Keratinocyte (primary cell): ENCODE results near the gene GRB14. TPM values are rescaled to one million over a fixed set of nuclear protein-coding genes. Genes with fewer than 3 reads are reported as not detected.

Experiments
- DNase-seq: peaks from one replicate; pipeline ENCODE4 v3.0.0-alpha.2; 2011; ENCODE audit warnings: low read depth, missing footprints, low spot score
- FAIRE-seq: peaks from 2 replicates; lab custom pipeline; 2011; peaks lifted over from hg19 to GRCh38; lab: Jason Lieb, UNC
- H2AFZ ChIP-seq: 2 replicates; pipeline ENCODE4 v1.6.0; 2012; ENCODE audit warnings: low read length, control low read depth, inconsistent platforms; ENCODE audit not compliant: control insufficient read depth
- H3K27ac ChIP-seq: 2 replicates; pipeline ENCODE4 v1.5.1; 2011; ENCODE audit warnings: low read length; ENCODE audit not compliant: control insufficient read depth, insufficient read depth
- H3K27me3 ChIP-seq: 3 replicates; pipeline ENCODE4 v1.6.0; 2011; ENCODE audit warnings: low read length; ENCODE audit not compliant: control insufficient read depth, insufficient read depth; ENCODE audit errors: extremely low read depth
- H3K36me3 ChIP-seq, 2 experiments: 2 replicates in 1 of 2; 3 replicates in 1 of 2; pipeline ENCODE4 v1.5.1; 2011; ENCODE audit warnings: low read length in 2 of 2, mild to moderate bottlenecking in 1 of 2; ENCODE audit not compliant: control insufficient read depth in 2 of 2, insufficient read depth in 2 of 2; ENCODE audit errors: extremely low read depth in 1 of 2
- H3K4me1 ChIP-seq: 3 replicates; pipeline ENCODE4 v1.5.1; 2011; ENCODE audit warnings: low read length; ENCODE audit not compliant: control insufficient read depth, insufficient read depth; ENCODE audit errors: extremely low read depth
- H3K4me2 ChIP-seq: 3 replicates; pipeline ENCODE4 v1.6.0; 2011; ENCODE audit warnings: low read depth, low read length; ENCODE audit not compliant: control insufficient read depth, insufficient read depth; ENCODE audit errors: extremely low read depth
- H3K4me3 ChIP-seq, 3 experiments: fragments of 200-600 bp in 1 of 3; sonication (generic) in 1 of 3; 2 replicates in 2 of 3; 3 replicates in 1 of 3; pipeline ENCODE4 v1.5.1; 2011 to 2016; ENCODE audit warnings: low read length in 3 of 3, mild to moderate bottlenecking in 3 of 3, control low read depth in 2 of 3, inconsistent platforms in 1 of 3, low read depth in 1 of 3, mixed read lengths in 1 of 3, mixed run types in 1 of 3, moderate library complexity in 1 of 3; ENCODE audit not compliant: control insufficient read depth in 2 of 3, insufficient read depth in 2 of 3; ENCODE audit errors: extremely low read depth in 1 of 3
- H3K79me2 ChIP-seq: 2 replicates; pipeline ENCODE4 v1.6.0; 2012; ENCODE audit warnings: low read length; ENCODE audit not compliant: control insufficient read depth, insufficient read depth
- H3K9ac ChIP-seq: 3 replicates; pipeline ENCODE4 v1.6.0; 2011; ENCODE audit warnings: low read length; ENCODE audit not compliant: control insufficient read depth, insufficient read depth; ENCODE audit errors: extremely low read depth
- H3K9me1 ChIP-seq: 3 replicates; pipeline ENCODE4 v1.6.0; 2011; ENCODE audit warnings: low read length; ENCODE audit not compliant: control insufficient read depth, insufficient read depth; ENCODE audit errors: extremely low read depth
- H3K9me3 ChIP-seq: 2 replicates; pipeline ENCODE4 v1.5.1; 2012; ENCODE audit warnings: low read depth, low read length; ENCODE audit not compliant: control insufficient read depth
- H4K20me1 ChIP-seq: 3 replicates; pipeline ENCODE4 v1.6.0; 2011; ENCODE audit warnings: low read length; ENCODE audit not compliant: control insufficient read depth, insufficient read depth; ENCODE audit errors: extremely low read depth
- EZH2 ChIP-seq: IDR thresholded peaks from one replicate; pipeline ENCODE4 v1.6.1; 2012; ENCODE audit warnings: inconsistent platforms, mild to moderate bottlenecking, low read length, moderate library complexity
- dilution Hi-C: fragments of 300-500 bp; cut with MboI; formaldehyde crosslinking; loops from one replicate; pipeline ENCODE4 v1.7.0; 2020; ENCODE audit warnings: low sequenced_read_pairs; ENCODE audit not compliant: extremely low pct_ligation_motif_present
- polyA plus RNA-seq, 5 experiments: library from polyadenylated mRNA; depleted of rRNA in 3 of 5; stranded (reverse) in 3 of 5; stranded (forward) in 1 of 5; unstranded in 1 of 5; fragments of >200 nt; gene quantifications; 1 replicate in 1 of 5; 2 replicates in 3 of 5; 3 replicates in 1 of 5; pipeline versions ENCODE4 v1.2.1 to v1.2.3, GENCODE V29; 2011 to 2012; ENCODE audit warnings: missing spikeins in 2 of 5, low read depth in 1 of 5, low replicate concordance in 1 of 5
- TF ChIP-seq, protein P1 (sequence below), 3 experiments: IDR thresholded peaks in 1 of 3; conservative IDR thresholded peaks in 1 of 3; optimal IDR thresholded peaks in 1 of 3; 2 replicates in 2 of 3; 3 replicates in 1 of 3; pipeline versions ENCODE3 to v1.5.1; 2011; ENCODE audit warnings: low read length in 3 of 3, mild to moderate bottlenecking in 3 of 3, moderate library complexity in 2 of 3, control low read depth in 1 of 3, inconsistent platforms in 1 of 3; ENCODE audit not compliant: insufficient read depth in 2 of 3; ENCODE audit errors: extremely low read depth in 1 of 3

Gene GRB14
- polyA plus RNA-seq, 1 donor (not counting 4 experiments of a cell fraction or from before 2014, with no cell fraction given), result 4.2 TPM

DNA sequence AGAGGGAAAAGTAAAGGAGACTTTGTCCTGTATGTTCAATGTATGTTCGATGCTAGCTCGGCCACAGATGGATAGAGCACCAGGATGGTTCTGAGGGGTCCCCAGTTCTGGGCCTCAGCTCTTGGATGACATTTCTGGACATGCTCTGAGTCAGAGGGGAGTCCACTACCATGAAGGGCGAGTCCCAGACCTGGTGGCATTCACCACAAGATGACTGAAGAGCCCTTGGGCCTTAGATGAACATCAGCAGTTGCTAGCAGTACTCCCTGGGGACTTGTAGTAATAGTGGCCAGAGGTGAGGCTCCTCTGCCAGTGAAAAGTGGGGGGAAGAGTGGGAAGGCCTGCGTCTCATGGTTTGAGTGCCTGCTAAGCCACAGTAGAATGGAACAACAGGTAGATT is 109.5 kb downstream of the GRB14 start:
- TF ChIP-seq EZH2, result no peak
- TF ChIP-seq, protein P1, sequence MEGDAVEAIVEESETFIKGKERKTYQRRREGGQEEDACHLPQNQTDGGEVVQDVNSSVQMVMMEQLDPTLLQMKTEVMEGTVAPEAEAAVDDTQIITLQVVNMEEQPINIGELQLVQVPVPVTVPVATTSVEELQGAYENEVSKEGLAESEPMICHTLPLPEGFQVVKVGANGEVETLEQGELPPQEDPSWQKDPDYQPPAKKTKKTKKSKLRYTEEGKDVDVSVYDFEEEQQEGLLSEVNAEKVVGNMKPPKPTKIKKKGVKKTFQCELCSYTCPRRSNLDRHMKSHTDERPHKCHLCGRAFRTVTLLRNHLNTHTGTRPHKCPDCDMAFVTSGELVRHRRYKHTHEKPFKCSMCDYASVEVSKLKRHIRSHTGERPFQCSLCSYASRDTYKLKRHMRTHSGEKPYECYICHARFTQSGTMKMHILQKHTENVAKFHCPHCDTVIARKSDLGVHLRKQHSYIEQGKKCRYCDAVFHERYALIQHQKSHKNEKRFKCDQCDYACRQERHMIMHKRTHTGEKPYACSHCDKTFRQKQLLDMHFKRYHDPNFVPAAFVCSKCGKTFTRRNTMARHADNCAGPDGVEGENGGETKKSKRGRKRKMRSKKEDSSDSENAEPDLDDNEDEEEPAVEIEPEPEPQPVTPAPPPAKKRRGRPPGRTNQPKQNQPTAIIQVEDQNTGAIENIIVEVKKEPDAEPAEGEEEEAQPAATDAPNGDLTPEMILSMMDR (optimal IDR thresholded peaks at IDR 0.05 in 1 of 3, IDR thresholded peaks at IDR 0.05 in 1 of 3, conservative IDR thresholded peaks at IDR 0.05 in 1 of 3; ENCODE audit: extremely low read depth in 1 of 3, insufficient read depth in 2 of 3, low read length in 3 of 3), result no peak
- Histone ChIP-seq H3K9me1 (no peaks in the 10 kb centered on the region), H3K9me3 (no peaks in the 10 kb centered on the region), H3K36me3 (no peaks in the 10 kb centered on the region), H3K27ac (no peak overlapping the region), H4K20me1 (no peaks in the 10 kb centered on the region), H3K4me1 (peaks cover 12% of the 10 kb centered on the region), H3K4me3 (no peak overlapping the region), H3K9ac (no peak overlapping the region), H2AFZ (no peak overlapping the region), H3K27me3 (no peaks in the 10 kb centered on the region), H3K79me2 (no peaks in the 10 kb centered on the region), H3K4me2 (no peak overlapping the region)
- no peak for FAIRE-seq
- no peak for DNase-seq
- dilution Hi-C loops, result no loop called here

DNA sequence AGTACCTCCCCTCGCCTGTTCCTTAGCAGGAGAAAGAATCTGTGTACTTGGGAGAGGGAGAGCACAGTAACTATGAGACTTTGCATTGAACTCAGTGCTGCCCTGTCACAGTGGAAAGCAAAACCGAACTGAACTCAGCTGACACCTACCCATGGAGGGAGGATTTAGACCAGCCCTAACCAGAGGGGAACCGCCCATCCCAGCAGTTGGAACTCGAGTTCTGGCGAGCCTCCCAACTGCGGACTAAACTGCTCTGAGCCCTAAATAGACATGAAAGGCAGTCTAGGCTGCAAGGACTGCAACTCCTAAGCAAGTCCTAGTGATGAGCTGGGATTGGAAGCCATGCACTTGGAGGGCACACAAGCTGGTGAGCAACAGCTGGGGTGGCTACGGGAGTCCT is 110.4 kb downstream of the GRB14 start:
- Histone ChIP-seq H3K9me1 (no peaks in the 10 kb centered on the region), H2AFZ (no peak overlapping the region), H3K9me3 (no peaks in the 10 kb centered on the region), H3K27me3 (no peaks in the 10 kb centered on the region), H4K20me1 (no peaks in the 10 kb centered on the region), H3K79me2 (no peaks in the 10 kb centered on the region), H3K4me3 (no peak overlapping the region), H3K4me2 (no peak overlapping the region), H3K9ac (no peak overlapping the region), H3K27ac (no peak overlapping the region), H3K36me3 (no peaks in the 10 kb centered on the region), H3K4me1 (peaks cover 12% of the 10 kb centered on the region)
- dilution Hi-C loops, result no loop called here
- TF ChIP-seq, protein P1 (optimal IDR thresholded peaks at IDR 0.05 in 1 of 3, IDR thresholded peaks at IDR 0.05 in 1 of 3, conservative IDR thresholded peaks at IDR 0.05 in 1 of 3; ENCODE audit: extremely low read depth in 1 of 3, insufficient read depth in 2 of 3, low read length in 3 of 3), result no peak
- TF ChIP-seq EZH2, result no peak
- DNase-seq (no peak), FAIRE-seq (no peak)
